ENCODE data around the gene MYO3B.

DNA sequence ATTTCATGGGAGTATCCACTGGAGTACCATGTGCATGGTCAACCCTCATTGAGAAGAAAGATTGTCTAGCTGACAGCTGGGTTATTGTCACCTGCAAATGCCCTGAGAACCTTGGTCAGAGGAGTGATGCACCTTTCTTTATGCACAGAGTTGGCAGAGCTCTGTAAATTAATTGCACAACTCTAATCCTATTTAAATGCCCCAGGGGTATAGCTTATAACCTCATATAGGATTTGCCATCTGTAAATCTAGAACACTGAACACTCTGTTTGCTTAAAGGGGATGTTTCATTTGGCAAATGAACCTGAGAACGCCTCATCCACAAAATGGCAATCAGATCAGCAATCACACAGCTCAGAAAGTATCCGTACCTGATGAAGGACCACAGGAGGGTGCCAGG, 465.4 kb downstream of the MYO3B start:
- TF ChIP-seq, protein P1, sequence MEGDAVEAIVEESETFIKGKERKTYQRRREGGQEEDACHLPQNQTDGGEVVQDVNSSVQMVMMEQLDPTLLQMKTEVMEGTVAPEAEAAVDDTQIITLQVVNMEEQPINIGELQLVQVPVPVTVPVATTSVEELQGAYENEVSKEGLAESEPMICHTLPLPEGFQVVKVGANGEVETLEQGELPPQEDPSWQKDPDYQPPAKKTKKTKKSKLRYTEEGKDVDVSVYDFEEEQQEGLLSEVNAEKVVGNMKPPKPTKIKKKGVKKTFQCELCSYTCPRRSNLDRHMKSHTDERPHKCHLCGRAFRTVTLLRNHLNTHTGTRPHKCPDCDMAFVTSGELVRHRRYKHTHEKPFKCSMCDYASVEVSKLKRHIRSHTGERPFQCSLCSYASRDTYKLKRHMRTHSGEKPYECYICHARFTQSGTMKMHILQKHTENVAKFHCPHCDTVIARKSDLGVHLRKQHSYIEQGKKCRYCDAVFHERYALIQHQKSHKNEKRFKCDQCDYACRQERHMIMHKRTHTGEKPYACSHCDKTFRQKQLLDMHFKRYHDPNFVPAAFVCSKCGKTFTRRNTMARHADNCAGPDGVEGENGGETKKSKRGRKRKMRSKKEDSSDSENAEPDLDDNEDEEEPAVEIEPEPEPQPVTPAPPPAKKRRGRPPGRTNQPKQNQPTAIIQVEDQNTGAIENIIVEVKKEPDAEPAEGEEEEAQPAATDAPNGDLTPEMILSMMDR (conservative IDR thresholded peaks at IDR 0.05; ENCODE audit: low read depth, low read length), result no peak
- TF ChIP-seq EZH2 (IDR thresholded peaks at IDR 0.05; ENCODE audit: borderline replicate concordance, low read depth, low read length, poor library complexity, severe bottlenecking), result no peak
